PFSK-1 (cell line): ENCODE measurements around the gene FOXO1.

ENCODE experiments used
- FOXP2 ChIP-seq: optimal IDR thresholded peaks from 2 replicates; pipeline ENCODE3; 2011; ENCODE audit warnings: borderline replicate concordance, control low read depth, inconsistent platforms; ENCODE audit not compliant: insufficient read depth; ENCODE audit errors: extremely low read length, extremely low read depth
- POLR2AphosphoS5 ChIP-seq: IDR thresholded peaks from 2 replicates; pipeline ENCODE4 v1.6.1; 2012; ENCODE audit warnings: low read depth, mild to moderate bottlenecking, control low read depth, low read length, moderate library complexity
- SIN3A ChIP-seq: IDR thresholded peaks from 2 replicates; pipeline ENCODE4 v1.6.1; 2012; ENCODE audit warnings: mild to moderate bottlenecking, low read length, moderate library complexity, borderline replicate concordance; ENCODE audit not compliant: insufficient read depth
- TAF1 ChIP-seq: IDR thresholded peaks from 2 replicates; pipeline ENCODE4 v1.6.1; 2012; ENCODE audit warnings: low read length, control low read depth, borderline replicate concordance; ENCODE audit not compliant: insufficient read depth
- TF ChIP-seq, protein P1 (sequence below), 2 experiments: IDR thresholded peaks; 2 replicates each; pipeline versions ENCODE4 v1.6.1 to v1.8.0; 2011 to 2012; ENCODE audit warnings: low read depth in 2 of 2, low read length in 2 of 2, control low read depth in 1 of 2, inconsistent platforms in 1 of 2, mild to moderate bottlenecking in 1 of 2, moderate library complexity in 1 of 2; ENCODE audit not compliant: insufficient read depth in 1 of 2

Gene FOXO1

GRCh38 chr13:40631605-40632004 lies 34.8 kb downstream of the FOXO1 start:
- no peak for TF ChIP-seq TAF1
- TF ChIP-seq POLR2AphosphoS5 = no peak

GRCh38 chr13:40629678-40630384 lies 36.6 kb downstream of the FOXO1 start:
- no peak for TF ChIP-seq FOXP2

DNA sequence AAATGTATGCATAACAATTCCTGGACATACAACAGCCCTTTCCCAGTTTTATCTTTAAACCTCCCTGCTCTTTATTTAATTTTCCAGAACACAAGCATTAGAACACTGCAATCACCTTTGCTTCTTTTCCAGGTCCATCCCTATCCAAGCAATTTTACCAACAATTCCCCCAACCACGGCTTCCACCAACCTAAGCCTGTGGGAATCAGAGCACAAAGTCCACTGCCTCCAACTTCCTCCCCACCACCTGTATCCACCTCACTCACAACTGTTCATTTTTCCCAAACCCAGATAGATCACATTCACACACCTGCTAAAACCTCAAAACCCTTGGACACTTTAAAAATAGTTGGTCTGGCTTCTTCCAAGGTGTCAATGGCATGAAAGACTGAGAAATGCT lies 39.5 kb downstream of the FOXO1 start:
- no peak for TF ChIP-seq TAF1
- TF ChIP-seq POLR2AphosphoS5 = no peak
- no peak for TF ChIP-seq SIN3A
- TF ChIP-seq, protein P1, sequence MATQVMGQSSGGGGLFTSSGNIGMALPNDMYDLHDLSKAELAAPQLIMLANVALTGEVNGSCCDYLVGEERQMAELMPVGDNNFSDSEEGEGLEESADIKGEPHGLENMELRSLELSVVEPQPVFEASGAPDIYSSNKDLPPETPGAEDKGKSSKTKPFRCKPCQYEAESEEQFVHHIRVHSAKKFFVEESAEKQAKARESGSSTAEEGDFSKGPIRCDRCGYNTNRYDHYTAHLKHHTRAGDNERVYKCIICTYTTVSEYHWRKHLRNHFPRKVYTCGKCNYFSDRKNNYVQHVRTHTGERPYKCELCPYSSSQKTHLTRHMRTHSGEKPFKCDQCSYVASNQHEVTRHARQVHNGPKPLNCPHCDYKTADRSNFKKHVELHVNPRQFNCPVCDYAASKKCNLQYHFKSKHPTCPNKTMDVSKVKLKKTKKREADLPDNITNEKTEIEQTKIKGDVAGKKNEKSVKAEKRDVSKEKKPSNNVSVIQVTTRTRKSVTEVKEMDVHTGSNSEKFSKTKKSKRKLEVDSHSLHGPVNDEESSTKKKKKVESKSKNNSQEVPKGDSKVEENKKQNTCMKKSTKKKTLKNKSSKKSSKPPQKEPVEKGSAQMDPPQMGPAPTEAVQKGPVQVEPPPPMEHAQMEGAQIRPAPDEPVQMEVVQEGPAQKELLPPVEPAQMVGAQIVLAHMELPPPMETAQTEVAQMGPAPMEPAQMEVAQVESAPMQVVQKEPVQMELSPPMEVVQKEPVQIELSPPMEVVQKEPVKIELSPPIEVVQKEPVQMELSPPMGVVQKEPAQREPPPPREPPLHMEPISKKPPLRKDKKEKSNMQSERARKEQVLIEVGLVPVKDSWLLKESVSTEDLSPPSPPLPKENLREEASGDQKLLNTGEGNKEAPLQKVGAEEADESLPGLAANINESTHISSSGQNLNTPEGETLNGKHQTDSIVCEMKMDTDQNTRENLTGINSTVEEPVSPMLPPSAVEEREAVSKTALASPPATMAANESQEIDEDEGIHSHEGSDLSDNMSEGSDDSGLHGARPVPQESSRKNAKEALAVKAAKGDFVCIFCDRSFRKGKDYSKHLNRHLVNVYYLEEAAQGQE (IDR thresholded peaks at IDR 0.05; ENCODE audit: insufficient read depth in 1 of 2, low read depth in 2 of 2, low read length in 2 of 2) = no peak
- no peak for TF ChIP-seq FOXP2

GRCh38 chr13:40626561-40626960 lies 39.9 kb downstream of the FOXO1 start:
- TF ChIP-seq TAF1 = no peak
- TF ChIP-seq POLR2AphosphoS5 = no peak
- TF ChIP-seq, protein P1 (IDR thresholded peaks at IDR 0.05; ENCODE audit: insufficient read depth in 1 of 2, low read depth in 2 of 2, low read length in 2 of 2) = no peak
- TF ChIP-seq SIN3A = no peak
- TF ChIP-seq FOXP2 = no peak

GRCh38 chr13:40624986-40625385 lies 41.5 kb downstream of the FOXO1 start:
- TF ChIP-seq, protein P1 (IDR thresholded peaks at IDR 0.05; ENCODE audit: insufficient read depth in 1 of 2, low read depth in 2 of 2, low read length in 2 of 2) = no peak
- no peak for TF ChIP-seq FOXP2
- no peak for TF ChIP-seq TAF1
- no peak for TF ChIP-seq SIN3A
- TF ChIP-seq POLR2AphosphoS5 = no peak

- TF ChIP-seq POLR2AphosphoS5 (no peak), FOXP2 (no peak), SIN3A (no peak), TAF1 (no peak)
- TF ChIP-seq, protein P1 (IDR thresholded peaks at IDR 0.05; ENCODE audit: insufficient read depth in 1 of 2, low read depth in 2 of 2, low read length in 2 of 2) = no peak
Observed at GRCh38 chr13:40624383-40624782, 42.1 kb downstream of the FOXO1 start.
